Loucy (cell line): ENCODE data around the gene KIAA1549.

Experiments used
- H2AFZ ChIP-seq: fragments of 200-600 bp; sonication (generic); 2 replicates; pipeline ENCODE4 v1.6.0; 2016; ENCODE audit warnings: antibody characterized with exemption, mild to moderate bottlenecking, low read length, moderate library complexity
- H3F3A ChIP-seq: fragments of 200-600 bp; 2 replicates; pipeline ENCODE4 v1.6.0; 2016; ENCODE audit warnings: antibody characterized with exemption, low read depth, mild to moderate bottlenecking
- H3K27me3 ChIP-seq: fragments of 200-600 bp; sonication (generic); 2 replicates; pipeline ENCODE4 v1.6.1; 2014; ENCODE audit warnings: low read length, mild to moderate bottlenecking; ENCODE audit not compliant: insufficient read depth, poor library complexity, severe bottlenecking
- H3K36me3 ChIP-seq: fragments of 200-600 bp; sonication (generic); 2 replicates; pipeline ENCODE4 v1.6.1; 2016; ENCODE audit warnings: low read length; ENCODE audit not compliant: insufficient read depth
- H3K4me1 ChIP-seq: fragments of 200-600 bp; sonication (generic); 2 replicates; pipeline ENCODE4 v1.5.1; 2014; ENCODE audit warnings: low read length, mild to moderate bottlenecking; ENCODE audit not compliant: insufficient read depth, poor library complexity, severe bottlenecking
- H3K4me2 ChIP-seq: fragments of 200-600 bp; sonication (generic); 2 replicates; pipeline ENCODE4 v1.6.0; 2014; ENCODE audit warnings: antibody characterized with exemption, low read length, low read depth, mild to moderate bottlenecking; ENCODE audit not compliant: poor library complexity, severe bottlenecking
- H3K4me3 ChIP-seq: fragments of 200-600 bp; sonication (generic); 2 replicates; pipeline ENCODE4 v1.5.1; 2014; ENCODE audit warnings: low read length, mild to moderate bottlenecking, mixed read lengths; ENCODE audit not compliant: poor library complexity, severe bottlenecking
- H3K79me2 ChIP-seq: fragments of 200-600 bp; sonication (generic); 2 replicates; pipeline ENCODE4 v1.6.1; 2014; ENCODE audit warnings: low read length; ENCODE audit not compliant: insufficient read depth
- H3K9ac ChIP-seq: fragments of 200-600 bp; sonication (generic); 2 replicates; pipeline ENCODE4 v1.6.0; 2014; ENCODE audit warnings: mild to moderate bottlenecking, low read depth, low read length, moderate library complexity; ENCODE audit not compliant: poor library complexity, severe bottlenecking
- H3K9me2 ChIP-seq: fragments of 200-600 bp; sonication (generic); replicated peaks from 2 replicates; pipeline ENCODE4 v1.6.1; 2016; ENCODE audit warnings: low read depth, low read length, mixed read lengths
- H3K9me3 ChIP-seq: fragments of 200-600 bp; sonication (generic); 2 replicates; pipeline ENCODE4 v1.6.1; 2014; ENCODE audit warnings: mild to moderate bottlenecking, antibody characterized with exemption, low read length, low read depth; ENCODE audit not compliant: insufficient read depth
- H4K20me1 ChIP-seq: fragments of 200-600 bp; sonication (generic); 2 replicates; pipeline ENCODE4 v1.6.0; 2014; ENCODE audit warnings: antibody characterized with exemption, low read length, mild to moderate bottlenecking; ENCODE audit not compliant: insufficient read depth, poor library complexity, severe bottlenecking
- EZH2phosphoT487 ChIP-seq: fragments of 200-600 bp; IDR thresholded peaks from 2 replicates; pipeline ENCODE4 v1.6.1; 2018; ENCODE audit warnings: antibody characterized with exemption, mild to moderate bottlenecking, moderate library complexity, borderline replicate concordance
- TF ChIP-seq, protein P1 (sequence below): fragments of 200-600 bp; sonication (generic); conservative IDR thresholded peaks from 2 replicates; pipeline ENCODE4 v1.5.1; 2014; ENCODE audit warnings: mild to moderate bottlenecking, antibody characterized with exemption, low read length

KIAA1549 gene

DNA sequence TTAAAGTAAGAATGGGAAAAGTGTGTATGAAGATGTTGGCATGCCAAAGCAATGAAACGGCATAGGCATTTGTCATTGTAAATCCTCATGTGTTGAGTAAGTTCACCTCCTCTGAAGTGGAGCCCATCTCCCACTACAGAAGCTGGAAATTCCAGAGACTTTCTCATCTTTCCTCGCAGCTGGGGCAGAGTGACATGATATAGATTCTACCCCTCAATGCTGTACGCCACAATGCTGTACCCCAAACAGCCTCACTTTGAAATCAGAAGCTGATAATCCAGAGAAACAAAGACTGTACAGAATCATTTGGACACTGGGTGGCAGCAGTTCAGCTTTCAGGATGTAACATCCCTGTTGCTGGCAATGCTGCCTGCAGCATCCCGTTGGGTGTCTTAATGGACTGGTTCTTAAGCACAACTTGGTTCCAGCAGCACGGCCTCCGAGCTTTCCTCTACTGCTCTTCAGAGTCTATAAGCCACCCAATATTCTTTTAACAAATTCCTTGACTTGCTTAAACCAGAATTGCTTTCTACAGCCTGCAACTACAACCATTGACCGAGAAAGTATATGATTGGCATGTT is 35.8 kb upstream of the KIAA1549 start:
- Histone ChIP-seq H3K4me1 (no peaks in the 10 kb centered on the region), H3K4me3 (no peak overlapping the region), H3K9me2 (no peaks in the 10 kb centered on the region), H3K36me3 (no peaks in the 10 kb centered on the region), H3K27me3 (no peaks in the 10 kb centered on the region), H2AFZ (0 out of 2 replicates have a peak overlapping the region, but pooled peaks have one; percentile 68), H3K9me3 (no peaks in the 10 kb centered on the region), H3K79me2 (no peaks in the 10 kb centered on the region), H3K4me2 (no peak overlapping the region), H3K9ac (no peak overlapping the region), H4K20me1 (no peaks in the 10 kb centered on the region), H3F3A (no peaks in the 10 kb centered on the region)
- no peak for TF ChIP-seq EZH2phosphoT487
- TF ChIP-seq, protein P1, sequence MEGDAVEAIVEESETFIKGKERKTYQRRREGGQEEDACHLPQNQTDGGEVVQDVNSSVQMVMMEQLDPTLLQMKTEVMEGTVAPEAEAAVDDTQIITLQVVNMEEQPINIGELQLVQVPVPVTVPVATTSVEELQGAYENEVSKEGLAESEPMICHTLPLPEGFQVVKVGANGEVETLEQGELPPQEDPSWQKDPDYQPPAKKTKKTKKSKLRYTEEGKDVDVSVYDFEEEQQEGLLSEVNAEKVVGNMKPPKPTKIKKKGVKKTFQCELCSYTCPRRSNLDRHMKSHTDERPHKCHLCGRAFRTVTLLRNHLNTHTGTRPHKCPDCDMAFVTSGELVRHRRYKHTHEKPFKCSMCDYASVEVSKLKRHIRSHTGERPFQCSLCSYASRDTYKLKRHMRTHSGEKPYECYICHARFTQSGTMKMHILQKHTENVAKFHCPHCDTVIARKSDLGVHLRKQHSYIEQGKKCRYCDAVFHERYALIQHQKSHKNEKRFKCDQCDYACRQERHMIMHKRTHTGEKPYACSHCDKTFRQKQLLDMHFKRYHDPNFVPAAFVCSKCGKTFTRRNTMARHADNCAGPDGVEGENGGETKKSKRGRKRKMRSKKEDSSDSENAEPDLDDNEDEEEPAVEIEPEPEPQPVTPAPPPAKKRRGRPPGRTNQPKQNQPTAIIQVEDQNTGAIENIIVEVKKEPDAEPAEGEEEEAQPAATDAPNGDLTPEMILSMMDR = peak; percentile 80

DNA sequence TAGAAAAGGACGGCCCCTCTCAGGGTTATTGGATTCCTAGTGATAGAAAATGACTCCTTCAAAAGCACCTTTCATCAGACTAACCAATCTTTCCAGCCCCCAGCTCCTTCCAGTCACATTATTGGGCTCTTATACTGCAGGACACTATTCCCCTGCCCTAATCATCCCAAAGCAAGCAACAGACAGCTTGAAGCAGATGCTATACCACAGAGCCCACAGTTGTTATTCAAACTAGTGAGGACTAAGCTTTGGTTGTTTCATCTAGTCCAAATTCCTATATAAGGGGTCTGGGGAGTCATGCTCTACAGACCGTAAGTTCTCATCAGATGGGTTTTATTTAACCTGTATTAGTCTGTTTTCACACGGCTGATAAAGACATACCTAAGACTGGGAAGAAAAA is 30.2 kb upstream of the KIAA1549 start:
- Histone ChIP-seq H4K20me1 (no peaks in the 10 kb centered on the region), H3K4me1 (no peaks in the 10 kb centered on the region)
- TF ChIP-seq EZH2phosphoT487 = no peak
- TF ChIP-seq, protein P1 = no peak

DNA sequence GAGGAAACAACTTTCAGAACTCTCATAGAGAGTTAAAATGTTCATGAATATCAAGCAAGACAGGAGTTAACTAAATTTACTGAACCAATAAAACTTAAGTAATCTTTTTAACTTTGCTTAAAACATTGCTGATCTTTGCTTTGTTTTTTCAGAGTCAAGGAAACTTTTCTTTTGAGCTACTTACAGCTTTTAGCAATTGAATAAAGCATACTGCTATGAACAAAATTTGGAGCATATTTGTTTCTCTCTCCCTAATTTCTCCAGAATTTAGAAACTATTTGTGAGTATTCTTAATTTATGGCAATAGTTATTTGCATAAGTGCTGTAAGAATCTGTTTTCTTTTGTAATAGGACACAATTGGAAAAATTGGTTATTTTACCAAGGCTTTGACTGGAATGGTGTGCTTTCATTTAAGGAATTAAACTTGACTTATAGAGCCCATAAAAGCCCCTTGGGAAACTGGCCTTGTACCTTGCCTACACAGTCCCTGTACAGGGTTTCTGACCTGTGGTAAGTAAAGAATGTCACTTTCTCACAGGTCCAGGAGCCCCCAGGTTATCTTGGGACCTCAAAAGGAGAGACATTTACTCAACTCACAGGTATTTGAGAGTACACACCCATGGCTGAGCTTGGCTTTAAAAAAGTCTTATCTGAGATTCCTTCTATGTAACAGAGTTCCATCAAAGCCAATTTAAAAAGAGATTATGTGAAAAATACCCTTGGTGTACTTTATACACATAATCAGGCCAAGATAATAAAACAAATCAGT is 23.3 kb upstream of the KIAA1549 start:
- H3K27me3 ChIP-seq = no peaks in the 10 kb centered on the region
- no peaks in the 10 kb centered on the region for H3F3A ChIP-seq
- H3K9me3 ChIP-seq = no peaks in the 10 kb centered on the region
- H3K79me2 ChIP-seq = no peaks in the 10 kb centered on the region
- no peak overlapping the region for H3K4me3 ChIP-seq
- H4K20me1 ChIP-seq = no peaks in the 10 kb centered on the region
- no peaks in the 10 kb centered on the region for H3K36me3 ChIP-seq
- no peak overlapping the region for H2AFZ ChIP-seq
- no peak overlapping the region for H3K4me2 ChIP-seq
- no peak for TF ChIP-seq EZH2phosphoT487
- TF ChIP-seq, protein P1 = no peak
- no peaks in the 10 kb centered on the region for H3K9me2 ChIP-seq
- no peak overlapping the region for H3K9ac ChIP-seq
- no peaks in the 10 kb centered on the region for H3K4me1 ChIP-seq

More for the DNA sequence above, 30.2 kb upstream of the KIAA1549 start:
- H2AFZ ChIP-seq = no peak overlapping the region
- H3K27me3 ChIP-seq = no peaks in the 10 kb centered on the region
- H3K79me2 ChIP-seq = no peaks in the 10 kb centered on the region
- no peaks in the 10 kb centered on the region for H3K36me3 ChIP-seq
- H3F3A ChIP-seq = no peaks in the 10 kb centered on the region
- no peak overlapping the region for H3K4me2 ChIP-seq
- H3K9me2 ChIP-seq = no peaks in the 10 kb centered on the region
- H3K9ac ChIP-seq = no peak overlapping the region
- H3K4me3 ChIP-seq = no peak overlapping the region
- no peaks in the 10 kb centered on the region for H3K9me3 ChIP-seq
